Fibroblast of mammary gland (primary cell): ENCODE data around the gene SPEF2.
"Not testable (repeated sequence)": the region's sequence is repeated elsewhere in the genome, so short reads cannot be mapped to it uniquely, and the experiment has no call there.

Experiments
- DNase-seq: peaks from one replicate; pipeline ENCODE4 v3.0.0-alpha.2; 2010; ENCODE audit warnings: low read depth
- H3K4me3 ChIP-seq: 2 replicates; pipeline ENCODE4 v1.5.1; 2011; ENCODE audit warnings: low read depth, mild to moderate bottlenecking, low read length, moderate library complexity; ENCODE audit not compliant: control insufficient read depth
- CTCF ChIP-seq: conservative IDR thresholded peaks from 2 replicates; pipeline ENCODE4 v1.5.1; 2011; ENCODE audit warnings: low read depth, low read length, inconsistent platforms; ENCODE audit not compliant: control insufficient read depth, insufficient read depth

The SPEF2 gene

GRCh38 chr5:35665096-35665495, 47.4 kb downstream of the SPEF2 start:
- no peak for TF ChIP-seq CTCF
- DNase-seq = no peak
- H3K4me3 ChIP-seq = no peak overlapping the region

GRCh38 chr5:35668319-35668718, 50.7 kb downstream of the SPEF2 start:
- TF ChIP-seq CTCF = no peak
- no peak overlapping the region for H3K4me3 ChIP-seq
- no peak for DNase-seq

- no peak for TF ChIP-seq CTCF
- H3K4me3 ChIP-seq = no peak overlapping the region
- no peak for DNase-seq
These were observed 51.1 kb downstream of the SPEF2 start for GRCh38 chr5:35668794-35669193.

- DNase-seq = no peak
- no peak for TF ChIP-seq CTCF
- no peak overlapping the region for H3K4me3 ChIP-seq
These were observed 54.1 kb downstream of the SPEF2 start for GRCh38 chr5:35671541-35672295.

- H3K4me3 ChIP-seq = not testable (repeated sequence)
These were observed 54.6 kb downstream of the SPEF2 start for GRCh38 chr5:35672296-35672655.

GRCh38 chr5:35672995-35673394, 55.3 kb downstream of the SPEF2 start:
- no peak for TF ChIP-seq CTCF
- no peak overlapping the region for H3K4me3 ChIP-seq
- no peak for DNase-seq

More at GRCh38 chr5:35672296-35672655, 54.6 kb downstream of the SPEF2 start:
- DNase-seq = not testable (repeated sequence)

- no peak for DNase-seq
- no peak overlapping the region for H3K4me3 ChIP-seq
- TF ChIP-seq CTCF = no peak
These were observed 56.4 kb downstream of the SPEF2 start for GRCh38 chr5:35674049-35674448.
